Sciatic nerve (tissue), 2 donors: Measurements from ENCODE around the gene WNT7B. TPM values are rescaled to one million over a fixed set of nuclear protein-coding genes. Genes with fewer than 3 reads are reported as not detected.

Experiments used
- ATAC-seq: fragments of 200-7000 bp; cut with Tn5 transposase; one replicate; pipeline ENCODE4 v1.9.1; 2020; ENCODE audit warnings: mild to moderate bottlenecking, moderate library complexity
- DNase-seq: peaks from one replicate; pipeline ENCODE4 v3.0.0-alpha.2; 2020; ENCODE audit warnings: low spot score
- intact Hi-C: fragments of 100-400 bp; cut with DNase I; formaldehyde crosslinking; loops from one replicate; pipeline ENCODE4 v1.14.2; 2022
- total RNA-seq: library from RNA; stranded (reverse); fragmentation: NEBNext Ultra II Directional; extraction: Animal tissue kit (Norgen Biotek cat#: 25700); gene quantifications from one replicate; pipeline ENCODE4 v1.2.1, GENCODE V29; 2021
- donor health status: DM: no; HTN: no; CAD: no.
- donor health status: DM: no; HTN: no; CAD: no.

The WNT7B gene
- total RNA-seq: not detected

DNA sequence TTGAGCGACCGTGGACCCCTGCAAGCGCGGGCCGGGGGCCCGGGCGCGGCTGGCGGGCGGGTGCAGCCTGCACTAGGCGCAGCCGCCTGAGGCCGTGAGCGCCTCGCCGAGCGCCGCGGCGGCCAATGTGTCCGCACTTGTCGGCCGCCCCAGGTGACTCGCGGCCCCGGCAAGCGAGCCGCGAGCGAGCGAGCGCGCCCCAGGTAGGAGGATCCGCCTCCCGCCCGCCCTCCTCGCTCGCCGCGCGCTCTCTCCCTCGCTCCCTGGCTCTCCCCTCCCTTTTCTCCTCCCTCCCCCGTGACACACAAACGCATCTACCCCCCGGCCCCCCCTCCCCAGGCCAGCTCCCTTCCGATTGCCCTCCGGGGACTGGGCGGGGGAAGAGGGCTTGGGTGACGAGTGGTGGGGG is at the start of gene WNT7B:
WNT7B (minus strand) TSS at position 160 of the 409 bp plus-strand sequence. CDS start 408 bp downstream, outside the sequence.
- no peak for ATAC-seq
- DNase-seq: no peak
- intact Hi-C loops: no loop called here

DNA sequence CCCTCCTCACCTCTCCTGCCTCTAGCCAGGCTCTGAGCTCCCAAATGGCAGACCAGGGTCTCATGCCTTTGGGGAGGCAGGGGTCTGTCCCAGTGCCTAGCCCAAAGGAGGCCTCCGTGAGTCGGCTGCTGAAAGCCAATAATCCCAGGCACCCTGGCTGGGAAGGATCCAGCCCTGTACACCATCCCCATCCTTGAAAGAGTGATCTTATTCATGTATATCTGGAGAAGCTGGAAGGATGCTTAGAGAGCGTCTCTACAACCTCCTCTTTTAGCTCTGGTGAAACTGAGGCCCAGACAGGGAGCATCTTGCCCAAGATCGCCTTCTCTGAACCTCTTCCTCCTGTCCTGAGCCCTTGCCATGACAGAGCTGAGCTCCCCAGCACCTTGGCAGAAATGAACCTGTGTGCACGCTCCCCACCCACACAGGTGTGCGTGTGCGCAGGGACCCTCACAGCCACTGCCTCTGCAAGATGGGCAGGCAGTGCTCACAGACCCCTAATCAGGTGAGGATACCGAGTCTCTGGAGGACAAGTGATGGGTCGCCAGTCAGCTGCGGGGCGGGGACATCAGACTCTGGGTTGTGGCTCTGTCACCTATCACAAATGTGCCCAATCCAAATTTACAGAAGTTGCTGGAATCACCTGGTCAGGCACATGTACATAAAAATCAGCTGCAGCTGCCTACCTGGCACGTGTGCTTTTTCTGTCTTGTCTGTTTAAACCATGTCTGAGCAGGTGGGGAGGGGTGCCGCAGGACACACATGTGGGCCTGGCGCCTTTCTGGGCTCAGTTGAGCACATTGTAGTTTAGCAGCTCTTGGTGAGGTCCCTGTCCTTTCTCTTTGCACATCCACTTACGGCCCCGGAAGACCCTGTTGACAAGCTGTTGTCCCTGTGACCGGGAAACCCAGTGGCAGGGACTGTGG is 49.3 kb upstream of the WNT7B start:
- DNase-seq (peak; percentile 51), ATAC-seq (no peak)
- intact Hi-C loops: no loop called here

DNA sequence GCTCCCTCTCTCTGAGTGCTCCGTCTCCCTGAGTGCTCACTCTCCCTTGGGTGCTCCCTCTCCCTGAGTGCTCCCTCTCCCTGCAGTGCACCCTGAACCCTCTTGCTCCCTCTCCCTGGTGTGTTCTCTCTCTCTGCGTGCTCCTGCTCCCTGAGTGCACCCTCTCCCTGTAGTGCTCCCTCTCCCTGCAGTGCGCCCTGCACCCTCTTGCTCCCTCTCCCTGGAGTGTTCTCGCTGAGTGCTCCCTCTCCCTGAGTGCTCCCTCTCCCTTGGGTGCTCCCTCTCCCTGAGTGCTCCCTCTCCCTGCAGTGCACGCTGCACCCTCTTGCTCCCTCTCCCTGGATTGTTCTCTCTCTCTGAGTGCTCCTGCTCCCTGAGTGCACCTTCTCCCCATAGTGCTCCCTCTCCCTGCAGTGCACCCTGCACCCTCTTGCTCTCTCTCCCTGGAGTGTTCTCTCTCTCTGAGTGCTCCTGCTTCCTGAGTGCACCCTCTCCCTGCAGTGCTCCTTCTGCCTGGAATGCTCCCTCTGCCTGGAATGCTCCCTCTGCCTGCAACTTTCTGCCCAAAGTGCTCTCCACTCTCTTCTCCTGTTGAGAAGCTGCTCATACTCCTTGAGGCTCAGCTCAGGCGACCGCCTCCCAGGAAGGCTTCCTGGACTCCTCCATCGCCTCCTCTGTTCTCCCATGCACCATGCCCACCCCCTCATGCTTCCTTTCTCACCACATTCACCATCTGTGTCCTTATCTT is 48.4 kb upstream of the WNT7B start:
- intact Hi-C loops: no loop called here
- ATAC-seq (no peak), DNase-seq (peak; percentile 40)

DNA sequence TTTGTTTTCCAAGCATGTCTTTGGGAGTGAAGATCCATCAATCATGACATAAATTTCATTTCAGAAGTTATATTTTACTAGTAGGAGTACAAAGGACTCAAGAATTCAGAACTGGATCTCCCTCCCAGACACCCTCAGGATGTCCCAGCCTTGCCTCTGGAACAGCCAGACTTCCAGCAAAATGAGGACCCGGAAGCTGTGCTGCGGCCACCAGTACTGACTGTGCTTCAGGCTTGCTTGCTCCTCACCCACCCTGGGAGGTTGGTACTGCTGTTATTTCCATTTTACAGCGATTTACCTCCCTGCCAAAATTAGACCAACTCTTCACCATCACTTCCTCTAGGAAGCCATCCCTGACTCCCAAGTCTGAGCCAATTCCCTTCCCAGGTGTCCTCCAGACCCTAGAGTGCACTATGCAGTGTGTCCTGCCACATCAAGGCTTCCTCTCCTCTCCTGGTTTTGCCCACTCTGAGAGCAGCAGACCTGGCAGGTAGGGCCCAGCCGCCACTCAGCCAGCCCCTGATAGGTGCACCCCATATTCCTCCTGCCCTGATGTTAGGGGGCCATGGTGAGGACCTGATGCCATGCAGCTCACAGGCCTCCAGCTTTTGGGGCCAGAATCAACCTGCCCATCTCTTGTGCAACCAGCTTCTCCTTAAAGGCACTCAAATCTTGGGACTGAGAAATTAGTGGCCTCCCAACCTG is 47.3 kb upstream of the WNT7B start:
- no peak for ATAC-seq
- no peak for DNase-seq
- intact Hi-C loops: no loop called here

DNA sequence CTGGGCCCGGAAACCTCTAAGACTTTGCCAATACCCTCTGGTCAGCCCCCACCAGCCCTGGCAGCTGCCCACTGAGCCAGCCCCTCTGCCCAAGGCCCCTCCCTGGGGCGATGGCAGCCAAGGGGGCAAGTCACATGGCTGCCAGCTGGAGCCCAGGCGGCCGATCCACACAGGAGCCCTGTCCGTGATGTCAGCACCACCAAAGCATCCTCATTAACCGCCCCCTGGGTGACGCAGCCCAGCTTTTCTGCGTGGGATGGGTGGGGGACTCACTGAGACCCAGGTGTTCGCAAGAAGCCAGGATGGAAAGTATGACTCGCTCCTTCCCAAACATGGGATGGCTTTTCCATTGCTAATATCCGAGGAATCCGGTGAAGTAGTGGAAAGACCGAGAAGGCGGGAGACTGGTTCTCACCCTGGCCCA is 46.6 kb upstream of the WNT7B start:
- ATAC-seq: no peak
- intact Hi-C loops: no loop called here
- peak; percentile 56 for DNase-seq

DNA sequence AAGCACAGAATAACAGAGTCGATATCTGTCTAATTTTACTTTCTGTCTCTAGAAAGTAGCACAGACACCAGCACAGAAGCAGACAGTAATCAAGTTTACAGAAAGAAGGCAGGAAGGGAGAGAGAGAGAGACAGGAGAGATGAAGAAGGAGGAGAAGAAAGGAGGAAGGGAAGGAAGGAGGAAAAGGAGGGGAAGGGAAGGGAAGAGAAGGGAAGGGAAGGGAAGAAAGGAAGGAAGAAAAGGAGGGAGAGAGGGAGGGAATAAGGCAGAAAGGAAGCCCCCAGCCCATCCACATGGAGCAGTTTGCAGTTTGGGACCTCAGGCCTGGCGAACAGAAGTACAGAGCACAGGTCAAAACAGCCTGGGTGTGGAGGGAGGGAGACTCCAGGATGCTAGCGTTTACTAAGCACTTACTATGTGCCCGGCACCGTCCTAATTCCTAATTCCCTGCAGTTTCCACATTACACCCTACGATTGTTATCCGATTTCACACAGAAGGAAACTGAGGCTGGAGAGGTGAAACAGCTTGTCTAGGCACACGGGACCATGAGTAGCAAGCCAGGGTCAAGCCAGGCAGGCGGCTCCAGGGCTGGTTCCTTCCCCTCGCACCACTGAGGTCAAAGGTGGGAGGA is 46.0 kb upstream of the WNT7B start:
- intact Hi-C loops: no loop called here

DNA sequence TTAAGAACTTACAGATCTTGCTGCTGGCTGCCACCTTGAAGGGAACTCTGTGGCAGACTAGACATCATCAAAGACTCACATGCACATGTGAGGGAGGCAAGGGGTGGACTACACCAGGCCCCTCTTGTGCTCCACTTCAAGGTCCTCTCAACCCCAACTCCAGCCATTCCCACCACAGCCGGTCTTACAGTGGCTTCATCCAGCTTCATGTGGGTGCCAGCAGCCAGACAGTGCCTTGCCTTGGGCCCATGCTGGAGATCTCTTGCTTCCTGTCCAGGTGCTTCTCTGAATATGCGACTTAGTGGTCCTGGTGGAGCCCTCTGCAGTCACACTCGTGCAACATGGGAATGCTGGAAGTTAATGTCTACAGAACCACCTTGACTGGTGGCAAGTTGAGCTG is 44.6 kb upstream of the WNT7B start:
- intact Hi-C loops: no loop called here
- no peak for DNase-seq
- ATAC-seq: no peak

More for the DNA sequence above, 46.0 kb upstream of the WNT7B start:
- DNase-seq (no peak), ATAC-seq (no peak)

DNA sequence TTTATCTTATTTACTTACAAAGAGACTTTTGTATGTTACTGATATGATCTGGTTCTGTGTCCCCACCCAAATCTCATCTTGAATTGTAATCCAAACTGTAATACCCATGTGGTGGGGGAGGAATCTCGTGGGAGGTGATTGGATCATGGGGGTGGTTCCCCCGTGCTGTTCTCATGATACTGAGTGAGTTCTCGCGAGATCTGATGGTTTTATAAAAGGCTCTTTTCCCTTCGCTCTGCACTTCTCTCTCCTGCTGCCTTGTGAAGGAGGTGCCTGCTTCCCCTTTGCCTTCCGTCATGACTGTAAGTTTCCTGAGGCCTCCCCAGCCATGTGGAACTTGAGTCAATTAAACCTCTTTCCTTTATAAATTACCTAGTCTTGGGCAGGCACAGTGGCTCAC is 42.4 kb upstream of the WNT7B start:
- intact Hi-C loops: no loop called here
- DNase-seq (no peak), ATAC-seq (no peak)

DNA sequence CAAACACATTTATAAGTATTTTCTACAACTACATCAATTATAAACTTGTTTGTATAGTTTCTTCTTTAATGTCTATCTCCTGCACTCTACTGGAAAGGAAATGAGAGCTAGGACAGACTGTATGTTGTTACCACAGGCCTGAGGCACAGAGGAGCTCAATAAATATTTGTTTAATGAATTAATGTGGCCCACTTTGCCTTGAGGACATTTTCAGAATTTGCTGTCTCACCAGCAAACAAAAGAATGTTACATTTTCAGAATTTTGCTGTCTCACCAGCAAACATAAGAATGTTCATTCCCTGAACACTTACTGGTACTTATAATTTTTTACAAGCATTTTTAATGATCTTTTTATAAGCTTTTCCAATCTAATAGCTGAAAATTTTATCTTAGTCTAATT is 41.9 kb upstream of the WNT7B start:
- intact Hi-C loops: no loop called here
- no peak for ATAC-seq
- DNase-seq: no peak

DNA sequence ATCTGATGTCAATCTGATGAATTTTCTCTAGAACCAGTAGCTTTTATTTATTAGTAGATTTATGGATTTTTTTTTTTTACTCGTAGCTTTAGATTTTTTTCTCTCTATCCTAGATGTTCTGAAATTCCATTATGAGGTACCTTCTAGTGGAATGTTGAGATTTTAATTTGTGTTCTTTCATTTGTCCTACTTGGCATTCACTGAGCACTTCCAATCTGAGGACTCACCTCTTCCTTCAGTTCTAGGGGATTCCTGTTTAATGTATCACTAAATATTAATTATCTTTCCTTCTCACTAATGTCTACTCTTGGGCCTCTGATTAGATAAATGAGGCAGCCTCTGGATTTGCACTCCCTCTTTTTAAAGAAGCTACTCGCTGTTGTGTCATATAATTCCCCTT is 40.2 kb upstream of the WNT7B start:
- DNase-seq (no peak), ATAC-seq (no peak)
- intact Hi-C loops: no loop called here

DNA sequence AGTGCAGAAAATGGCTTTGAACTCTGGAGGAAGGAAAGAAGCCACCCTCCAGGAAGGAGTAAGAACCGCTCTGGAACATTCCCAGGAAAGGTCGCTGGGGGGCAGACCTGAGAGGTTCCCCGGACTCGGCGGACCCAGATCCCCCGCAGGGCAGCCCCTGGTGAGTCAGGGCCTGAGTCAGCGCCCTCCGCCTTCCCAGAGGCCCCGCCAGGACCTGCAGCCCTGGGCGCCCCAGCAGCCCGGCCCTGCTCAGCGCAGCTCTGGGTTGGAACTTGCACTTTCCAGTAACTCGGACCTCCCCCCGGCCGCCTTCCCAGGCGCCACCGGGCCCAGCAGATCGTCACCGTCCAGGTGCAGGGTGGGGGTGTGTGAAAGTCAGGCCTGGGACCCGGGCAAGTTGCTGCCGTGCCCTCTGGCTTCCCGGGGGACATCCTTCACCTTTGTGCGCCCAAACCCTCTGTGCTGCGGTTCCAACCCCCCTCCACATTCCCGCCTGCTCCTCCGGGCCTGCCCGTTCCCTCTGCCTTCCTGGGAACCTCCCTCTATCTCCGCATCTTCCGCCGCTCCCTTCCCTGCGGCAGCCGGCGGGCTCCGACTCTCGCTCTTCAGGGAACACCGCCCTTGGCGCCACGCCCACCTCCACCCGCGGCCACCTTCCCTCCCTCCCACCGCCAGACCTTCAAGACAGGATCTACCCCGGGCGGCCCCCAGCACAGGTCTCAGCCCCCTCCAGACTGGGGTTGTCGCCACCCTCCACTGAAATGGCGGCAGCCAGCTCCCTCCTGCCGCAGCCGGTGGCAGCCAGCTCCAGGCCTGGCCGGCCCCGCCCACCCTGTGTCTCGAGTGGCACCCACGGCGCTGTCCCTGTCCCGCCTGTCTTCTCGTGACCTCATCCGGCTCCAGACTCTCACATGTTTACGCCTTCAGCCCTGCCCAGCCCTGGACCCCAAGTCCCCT is 36.8 kb upstream of the WNT7B start:
- DNase-seq: peak; percentile 96
- intact Hi-C loops: loop anchor here (5.0 kb wide), 1 partner anchor 64 kb away; no protein-coding TSS in a partner anchor
- peak; percentile 91 for ATAC-seq

DNA sequence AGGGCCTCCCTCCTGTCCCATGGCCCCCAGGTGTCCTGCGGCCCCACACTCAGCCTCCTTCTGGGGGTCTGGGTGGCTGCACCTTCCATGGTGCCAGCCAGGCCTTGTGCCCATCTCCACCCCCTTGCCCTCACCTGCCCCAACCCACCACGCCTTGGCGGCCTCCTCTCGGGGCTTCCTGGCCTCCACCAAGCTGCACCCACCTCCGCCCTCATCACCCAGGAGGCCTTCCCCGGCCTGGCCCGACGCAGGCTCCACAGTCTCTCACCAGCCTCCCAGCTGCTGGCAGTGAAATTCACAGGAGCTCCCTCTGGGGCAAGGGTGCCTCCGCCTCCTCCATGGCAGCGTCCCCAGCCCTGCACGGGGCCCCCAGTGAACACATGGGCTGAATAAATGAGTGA is 35.9 kb upstream of the WNT7B start:
- intact Hi-C loops: loop anchor here (5.0 kb wide), 1 partner anchor 64 kb away; no protein-coding TSS in a partner anchor
- DNase-seq (peak; percentile 71), ATAC-seq (peak; percentile 0)

DNA sequence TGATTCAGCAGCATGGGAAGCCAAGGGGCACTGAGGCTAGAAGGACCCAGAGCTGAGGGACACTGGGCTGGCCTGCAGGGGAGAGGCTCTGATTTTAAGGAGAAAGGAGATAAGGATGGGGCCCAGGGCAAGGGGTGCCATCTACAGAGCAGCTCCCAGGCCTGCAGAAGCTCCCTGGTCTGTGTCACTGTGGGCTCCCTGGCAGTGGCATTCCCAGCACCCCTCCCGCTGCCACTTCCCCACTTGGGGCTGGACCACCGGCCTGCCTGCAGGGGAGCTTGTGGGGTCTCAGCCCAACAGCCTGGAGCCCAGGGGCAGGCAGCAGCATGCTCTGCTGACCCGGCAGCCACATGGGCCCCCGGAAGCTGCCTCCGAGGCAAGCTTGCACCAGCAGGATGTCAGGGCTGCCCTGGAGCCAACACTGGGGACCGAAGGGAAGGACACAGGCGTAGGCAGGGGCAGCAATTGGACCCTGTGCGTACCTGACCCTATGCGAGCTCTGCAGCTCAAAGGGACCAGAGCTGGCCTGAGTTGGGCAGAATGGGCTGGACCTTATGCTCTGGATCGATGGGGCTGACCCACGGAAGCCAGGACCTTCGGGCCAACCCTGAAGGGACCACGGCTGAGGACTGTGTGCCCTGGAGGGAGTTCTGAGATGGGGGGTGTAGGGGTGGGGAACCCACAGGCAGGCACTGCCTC is 35.4 kb upstream of the WNT7B start:
- ATAC-seq (no peak), DNase-seq (peak; percentile 67)
- intact Hi-C loops: loop anchor here (5.0 kb wide), 1 partner anchor 65 kb away; no protein-coding TSS in a partner anchor

DNA sequence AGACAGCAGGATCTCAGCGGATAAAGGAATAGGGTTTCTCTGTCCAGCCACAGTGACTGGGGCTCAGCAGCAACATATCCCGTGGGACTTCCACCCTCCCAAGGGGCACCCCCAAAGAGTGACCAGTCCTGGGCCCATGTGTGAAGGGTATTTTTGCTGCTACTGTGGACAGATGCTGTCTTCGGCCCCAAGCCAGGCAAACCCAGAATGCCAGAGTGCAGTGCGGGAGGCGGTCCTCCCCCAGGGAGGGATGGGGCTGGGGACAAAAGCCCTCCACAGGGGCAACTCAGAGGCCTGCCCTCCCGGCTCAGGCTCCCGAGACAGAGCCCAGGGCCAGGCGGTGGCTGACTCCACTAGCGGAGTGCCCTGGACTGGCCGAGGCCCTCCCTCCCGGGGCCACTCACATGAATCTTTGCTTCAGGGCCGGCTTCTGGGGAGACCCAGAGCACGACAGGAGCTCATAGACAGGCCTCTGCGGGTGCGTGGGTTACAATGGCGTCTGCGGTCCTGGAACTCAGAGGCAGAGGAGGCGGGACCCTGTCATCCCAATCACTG is 34.7 kb upstream of the WNT7B start:
- intact Hi-C loops: loop anchor here (5.0 kb wide), 1 partner anchor 66 kb away; no protein-coding TSS in a partner anchor
- DNase-seq (peak; percentile 67), ATAC-seq (no peak)

DNA sequence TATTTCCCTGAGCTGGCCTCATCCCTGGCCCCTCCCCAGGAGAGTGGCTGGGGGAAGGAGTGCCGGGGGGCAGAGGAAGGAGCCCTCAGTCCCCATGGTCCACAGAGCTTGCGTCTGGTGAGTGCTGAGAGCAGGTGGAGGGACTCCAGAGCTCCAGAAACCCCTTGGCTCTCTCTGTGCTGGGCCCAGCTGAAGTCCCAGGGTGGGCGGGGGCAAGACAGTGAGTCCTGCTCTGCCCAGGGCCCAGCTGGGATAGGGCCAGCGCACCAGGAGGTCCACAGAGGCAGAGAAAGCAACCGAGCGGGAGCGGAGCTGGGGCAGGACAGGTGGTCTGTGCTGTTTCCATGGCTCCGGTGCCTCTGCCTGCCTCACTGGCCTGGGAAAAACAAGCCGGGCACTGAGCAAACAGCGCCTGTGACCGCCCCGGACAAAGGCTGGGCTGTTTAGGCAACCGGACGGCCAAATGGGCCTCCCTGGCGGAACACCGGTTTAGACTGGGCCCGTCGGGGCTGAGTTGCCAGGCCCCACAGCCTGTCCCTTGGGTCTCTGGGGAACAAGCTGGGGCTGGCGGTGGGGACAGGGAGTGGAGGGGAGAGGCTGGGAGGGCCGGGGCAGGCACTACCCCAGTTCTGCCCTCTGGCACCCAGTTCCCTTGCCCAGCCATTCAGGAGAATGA is 34.1 kb upstream of the WNT7B start:
- intact Hi-C loops: loop anchor here (5.0 kb wide), 1 partner anchor 66 kb away; no protein-coding TSS in a partner anchor
- peak; percentile 67 for DNase-seq
- ATAC-seq: no peak

DNA sequence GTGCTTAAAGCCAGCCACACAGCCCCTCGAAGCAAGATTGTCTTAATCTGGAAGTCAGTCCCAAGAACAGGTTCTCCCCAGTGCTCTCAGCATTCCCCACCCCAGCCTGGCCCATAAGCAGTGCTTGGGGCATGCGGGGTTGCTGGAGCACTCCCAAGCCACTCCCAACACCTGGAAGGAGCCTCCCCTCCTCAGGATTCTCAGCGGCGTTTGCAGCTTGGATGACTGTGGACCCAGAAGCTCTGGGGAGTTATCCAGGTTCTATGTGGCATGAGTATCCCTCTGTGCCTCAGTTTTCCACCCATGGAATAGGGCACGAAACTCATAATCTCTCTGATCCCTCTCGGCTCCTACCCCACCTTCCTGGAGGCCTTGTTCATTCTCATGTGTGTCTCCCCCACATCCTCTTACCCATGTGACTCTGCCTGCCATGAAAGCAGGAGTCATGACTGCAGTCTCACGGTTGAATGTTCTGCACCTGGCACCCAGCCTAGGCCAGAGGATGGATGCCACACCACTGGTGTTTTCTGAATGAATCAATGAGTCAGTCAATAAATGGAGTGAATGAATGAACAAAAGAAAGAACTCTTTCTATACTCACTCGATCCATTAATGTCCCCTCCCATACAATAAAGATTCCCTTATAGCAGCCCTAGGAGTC is 33.4 kb upstream of the WNT7B start:
- intact Hi-C loops: loop anchor here (5.0 kb wide), 1 partner anchor 67 kb away; no protein-coding TSS in a partner anchor

More for the DNA sequence above, 33.4 kb upstream of the WNT7B start:
- ATAC-seq: no peak
- peak; percentile 55 for DNase-seq
